Liver (tissue), 9 donors: ENCODE data around the gene CHD5. TPM values are rescaled to one million over a fixed set of nuclear protein-coding genes. Genes with fewer than 3 reads are reported as not detected.

ENCODE experiments used
- DNase-seq: peaks from one replicate; pipeline ENCODE4 v3.0.0-alpha.2; 2017; ENCODE audit warnings: low spot score
- H3K27ac ChIP-seq, 2 donors: one replicate each; pipeline ENCODE4 v1.7.0; 2013; ENCODE audit warnings: inconsistent platforms in 2 of 2, low read length in 2 of 2, control low read depth in 1 of 2, low read depth in 1 of 2, mild to moderate bottlenecking in 1 of 2
- H3K27me3 ChIP-seq, 4 donors: one replicate each; pipeline versions ENCODE4 v1.6.1 to v1.7.0; 2013; ENCODE audit warnings: low read length in 3 of 4, inconsistent platforms in 1 of 4, mild to moderate bottlenecking in 1 of 4, moderate library complexity in 1 of 4; ENCODE audit not compliant: control insufficient read depth in 4 of 4, insufficient read depth in 4 of 4
- H3K36me3 ChIP-seq, 4 donors: one replicate each; pipeline versions ENCODE4 v1.6.1 to v1.7.0; 2013; ENCODE audit warnings: low read length in 3 of 4, mild to moderate bottlenecking in 3 of 4, low read depth in 1 of 4, moderate library complexity in 1 of 4; ENCODE audit not compliant: control insufficient read depth in 4 of 4, insufficient read depth in 3 of 4
- H3K4me1 ChIP-seq, 4 donors: one replicate each; pipeline versions ENCODE4 v1.6.1 to v1.7.0; 2013; ENCODE audit warnings: low read length in 3 of 4, mild to moderate bottlenecking in 3 of 4, moderate library complexity in 1 of 4; ENCODE audit not compliant: control insufficient read depth in 4 of 4, insufficient read depth in 4 of 4
- H3K4me3 ChIP-seq, 3 donors: one replicate each; pipeline versions ENCODE4 v1.6.1 to v1.7.0; 2013; ENCODE audit warnings: low read length in 3 of 3, control low read depth in 1 of 3, low read depth in 1 of 3, mild to moderate bottlenecking in 1 of 3
- H3K9ac ChIP-seq, 2 donors: one replicate each; pipeline ENCODE4 v1.7.0; 2013; ENCODE audit warnings: low read length in 2 of 2, mild to moderate bottlenecking in 2 of 2, moderate library complexity in 2 of 2, control low read depth in 1 of 2, low read depth in 1 of 2
- H3K9me3 ChIP-seq, 4 donors: one replicate each; pipeline versions ENCODE4 v1.6.1 to v1.7.0; 2013; ENCODE audit warnings: low read length in 3 of 4; ENCODE audit not compliant: control insufficient read depth in 4 of 4
- CTCF ChIP-seq: fragments of 150-350 bp; IDR thresholded peaks from 2 replicates; pipeline ENCODE4 v1.5.1; 2017; ENCODE audit warnings: improper control_type of control experiment, low read depth, low read length; ENCODE audit not compliant: missing input control
- EGR1 ChIP-seq, 2 donors: IDR thresholded peaks; 2 replicates each; pipeline ENCODE4 v1.6.1; 2016 to 2018; ENCODE audit warnings: antibody characterized with exemption in 2 of 2, low read depth in 2 of 2
- FOXA1 ChIP-seq: IDR thresholded peaks from 2 replicates; pipeline ENCODE4 v1.6.1; 2016; ENCODE audit warnings: antibody characterized with exemption
- FOXA2 ChIP-seq: IDR thresholded peaks from 2 replicates; pipeline ENCODE4 v1.6.1; 2016; ENCODE audit warnings: antibody characterized with exemption
- GABPA ChIP-seq, 2 donors: IDR thresholded peaks in 1 of 2; conservative IDR thresholded peaks in 1 of 2; 2 replicates each; pipeline ENCODE4 v1.6.1; 2016; ENCODE audit warnings: antibody characterized with exemption in 2 of 2, mild to moderate bottlenecking in 1 of 2, moderate library complexity in 1 of 2
- HNF4A ChIP-seq, 2 donors: conservative IDR thresholded peaks; 2 replicates each; pipeline ENCODE4 v1.6.1; 2016; ENCODE audit warnings: antibody characterized with exemption in 2 of 2, mild to moderate bottlenecking in 2 of 2
- HNF4G ChIP-seq: IDR thresholded peaks from 2 replicates; pipeline ENCODE4 v1.6.1; 2016; ENCODE audit warnings: antibody characterized with exemption
- JUND ChIP-seq, 2 donors: IDR thresholded peaks; 2 replicates each; pipeline ENCODE4 v1.6.1; 2016; ENCODE audit warnings: antibody characterized with exemption in 2 of 2
- MAX ChIP-seq: IDR thresholded peaks from 2 replicates; pipeline ENCODE4 v1.6.1; 2016; ENCODE audit warnings: antibody characterized with exemption
- NR2F2 ChIP-seq: IDR thresholded peaks from 2 replicates; pipeline ENCODE4 v1.6.1; 2016; ENCODE audit warnings: antibody characterized with exemption
- RAD21 ChIP-seq, 2 donors: IDR thresholded peaks; 2 replicates each; pipeline ENCODE4 v1.6.1; 2016; ENCODE audit warnings: antibody characterized with exemption in 2 of 2, mild to moderate bottlenecking in 2 of 2
- RXRA ChIP-seq, 2 donors: IDR thresholded peaks; 2 replicates each; pipeline ENCODE4 v1.6.1; 2017 to 2018; ENCODE audit warnings: antibody characterized with exemption in 2 of 2, mild to moderate bottlenecking in 1 of 2
- SP1 ChIP-seq: IDR thresholded peaks from 2 replicates; pipeline ENCODE4 v1.6.1; 2018; ENCODE audit warnings: antibody characterized with exemption, mild to moderate bottlenecking
- TAF1 ChIP-seq: conservative IDR thresholded peaks from 2 replicates; pipeline ENCODE4 v1.6.1; 2016; ENCODE audit warnings: antibody characterized with exemption, mild to moderate bottlenecking
- YY1 ChIP-seq: IDR thresholded peaks from 2 replicates; pipeline ENCODE4 v1.6.1; 2016; ENCODE audit warnings: antibody characterized with exemption, mild to moderate bottlenecking
- WGBS: extraction: QIAGEN DNeasy Blood & Tissue Kit; methylation state at CpG from one replicate; pipeline ENCODE4 v1.1.7; 2013; 5-methylcytosine and 5-hydroxymethylcytosine counted together
- polyA plus RNA-seq, 2 donors: library from polyadenylated mRNA; stranded (reverse) in 1 of 2; unstranded in 1 of 2; fragments of 200-250 nt in 1 of 2; fragments of >200 nt in 1 of 2; fragmentation: Nextera tagmentation in 1 of 2; extraction: Ambion mirVana in 1 of 2; gene quantifications; one replicate each; pipeline versions ENCODE4 v1.2.1 to v1.2.3, GENCODE V29; 2013 to 2015
- total RNA-seq, 2 donors: library from RNA; depleted of rRNA; stranded (reverse); fragments of >200 nt; gene quantifications; one replicate each; pipeline ENCODE4 v1.2.3, GENCODE V29; 2014
- TF ChIP-seq, protein P1 (sequence below): IDR thresholded peaks from 2 replicates; pipeline ENCODE4 v1.6.1; 2016; ENCODE audit warnings: antibody characterized with exemption
- TF ChIP-seq, protein P2 (sequence below): IDR thresholded peaks from 2 replicates; pipeline ENCODE4 v1.6.1; 2016; ENCODE audit warnings: antibody characterized with exemption, mild to moderate bottlenecking
- TF ChIP-seq, protein P3 (sequence below): IDR thresholded peaks from 2 replicates; pipeline ENCODE4 v1.6.1; 2016; ENCODE audit warnings: antibody characterized with exemption
- donor health status: healthy.
- donor health status: healthy.
- donor health status: healthy.
- donor health status: healthy.
- donor health status: healthy.

The CHD5 gene
- total and polyA plus RNA-seq, 4 donors, result under 0.01 to 0.08 TPM; not detected in 2

GRCh38 chr1:6162773-6163172 is 17.3 kb downstream of the CHD5 start:
- WGBS, result 62% methylated on average over 13 of the region's 13 CpGs
- Histone ChIP-seq H3K9me3 (no peaks in the 10 kb centered on the region), H3K27me3 (no peaks in the 10 kb centered on the region), H3K27ac (no peak overlapping the region), H3K9ac (no peak overlapping the region), H3K4me3 (no peak overlapping the region), H3K36me3 (no peaks in the 10 kb centered on the region), H3K4me1 (no peaks in the 10 kb centered on the region)
- TF ChIP-seq CTCF, result no peak
- no peak for TF ChIP-seq MAX
- TF ChIP-seq EGR1 (IDR thresholded peaks at IDR 0.05; ENCODE audit: low read depth in 2 of 2), result no peak
- no peak for TF ChIP-seq RXRA (IDR thresholded peaks at IDR 0.05)
- TF ChIP-seq, protein P1, sequence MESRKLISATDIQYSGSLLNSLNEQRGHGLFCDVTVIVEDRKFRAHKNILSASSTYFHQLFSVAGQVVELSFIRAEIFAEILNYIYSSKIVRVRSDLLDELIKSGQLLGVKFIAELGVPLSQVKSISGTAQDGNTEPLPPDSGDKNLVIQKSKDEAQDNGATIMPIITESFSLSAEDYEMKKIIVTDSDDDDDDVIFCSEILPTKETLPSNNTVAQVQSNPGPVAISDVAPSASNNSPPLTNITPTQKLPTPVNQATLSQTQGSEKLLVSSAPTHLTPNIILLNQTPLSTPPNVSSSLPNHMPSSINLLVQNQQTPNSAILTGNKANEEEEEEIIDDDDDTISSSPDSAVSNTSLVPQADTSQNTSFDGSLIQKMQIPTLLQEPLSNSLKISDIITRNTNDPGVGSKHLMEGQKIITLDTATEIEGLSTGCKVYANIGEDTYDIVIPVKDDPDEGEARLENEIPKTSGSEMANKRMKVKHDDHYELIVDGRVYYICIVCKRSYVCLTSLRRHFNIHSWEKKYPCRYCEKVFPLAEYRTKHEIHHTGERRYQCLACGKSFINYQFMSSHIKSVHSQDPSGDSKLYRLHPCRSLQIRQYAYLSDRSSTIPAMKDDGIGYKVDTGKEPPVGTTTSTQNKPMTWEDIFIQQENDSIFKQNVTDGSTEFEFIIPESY, result no peak
- no peak for TF ChIP-seq SP1
- TF ChIP-seq GABPA (IDR thresholded peaks at IDR 0.05 in 1 of 2, conservative IDR thresholded peaks at IDR 0.05 in 1 of 2), result no peak
- TF ChIP-seq HNF4G, result no peak
- TF ChIP-seq, protein P2, sequence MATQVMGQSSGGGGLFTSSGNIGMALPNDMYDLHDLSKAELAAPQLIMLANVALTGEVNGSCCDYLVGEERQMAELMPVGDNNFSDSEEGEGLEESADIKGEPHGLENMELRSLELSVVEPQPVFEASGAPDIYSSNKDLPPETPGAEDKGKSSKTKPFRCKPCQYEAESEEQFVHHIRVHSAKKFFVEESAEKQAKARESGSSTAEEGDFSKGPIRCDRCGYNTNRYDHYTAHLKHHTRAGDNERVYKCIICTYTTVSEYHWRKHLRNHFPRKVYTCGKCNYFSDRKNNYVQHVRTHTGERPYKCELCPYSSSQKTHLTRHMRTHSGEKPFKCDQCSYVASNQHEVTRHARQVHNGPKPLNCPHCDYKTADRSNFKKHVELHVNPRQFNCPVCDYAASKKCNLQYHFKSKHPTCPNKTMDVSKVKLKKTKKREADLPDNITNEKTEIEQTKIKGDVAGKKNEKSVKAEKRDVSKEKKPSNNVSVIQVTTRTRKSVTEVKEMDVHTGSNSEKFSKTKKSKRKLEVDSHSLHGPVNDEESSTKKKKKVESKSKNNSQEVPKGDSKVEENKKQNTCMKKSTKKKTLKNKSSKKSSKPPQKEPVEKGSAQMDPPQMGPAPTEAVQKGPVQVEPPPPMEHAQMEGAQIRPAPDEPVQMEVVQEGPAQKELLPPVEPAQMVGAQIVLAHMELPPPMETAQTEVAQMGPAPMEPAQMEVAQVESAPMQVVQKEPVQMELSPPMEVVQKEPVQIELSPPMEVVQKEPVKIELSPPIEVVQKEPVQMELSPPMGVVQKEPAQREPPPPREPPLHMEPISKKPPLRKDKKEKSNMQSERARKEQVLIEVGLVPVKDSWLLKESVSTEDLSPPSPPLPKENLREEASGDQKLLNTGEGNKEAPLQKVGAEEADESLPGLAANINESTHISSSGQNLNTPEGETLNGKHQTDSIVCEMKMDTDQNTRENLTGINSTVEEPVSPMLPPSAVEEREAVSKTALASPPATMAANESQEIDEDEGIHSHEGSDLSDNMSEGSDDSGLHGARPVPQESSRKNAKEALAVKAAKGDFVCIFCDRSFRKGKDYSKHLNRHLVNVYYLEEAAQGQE, result no peak
- TF ChIP-seq, protein P3, sequence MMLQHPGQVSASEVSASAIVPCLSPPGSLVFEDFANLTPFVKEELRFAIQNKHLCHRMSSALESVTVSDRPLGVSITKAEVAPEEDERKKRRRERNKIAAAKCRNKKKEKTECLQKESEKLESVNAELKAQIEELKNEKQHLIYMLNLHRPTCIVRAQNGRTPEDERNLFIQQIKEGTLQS, result no peak
- no peak for TF ChIP-seq TAF1
- no peak for TF ChIP-seq HNF4A (conservative IDR thresholded peaks at IDR 0.05)
- TF ChIP-seq NR2F2, result no peak
- no peak for TF ChIP-seq FOXA1
- TF ChIP-seq YY1, result no peak
- TF ChIP-seq RAD21 (IDR thresholded peaks at IDR 0.05), result no peak
- TF ChIP-seq JUND (IDR thresholded peaks at IDR 0.05), result no peak
- no peak for TF ChIP-seq FOXA2
- DNase-seq, result no peak
